Measurements from ENCODE around the gene CHST5. TPM values are rescaled to one million over a fixed set of nuclear protein-coding genes. Genes with fewer than 3 reads are reported as not detected.

CHST5 gene
- total and polyA plus RNA-seq, 9 of the 15 experiments (the other 6 are each of a cell fraction or from before 2014, with no cell fraction given): 0.06 to 0.21 (median 0.14) TPM; not detected in 5

DNA sequence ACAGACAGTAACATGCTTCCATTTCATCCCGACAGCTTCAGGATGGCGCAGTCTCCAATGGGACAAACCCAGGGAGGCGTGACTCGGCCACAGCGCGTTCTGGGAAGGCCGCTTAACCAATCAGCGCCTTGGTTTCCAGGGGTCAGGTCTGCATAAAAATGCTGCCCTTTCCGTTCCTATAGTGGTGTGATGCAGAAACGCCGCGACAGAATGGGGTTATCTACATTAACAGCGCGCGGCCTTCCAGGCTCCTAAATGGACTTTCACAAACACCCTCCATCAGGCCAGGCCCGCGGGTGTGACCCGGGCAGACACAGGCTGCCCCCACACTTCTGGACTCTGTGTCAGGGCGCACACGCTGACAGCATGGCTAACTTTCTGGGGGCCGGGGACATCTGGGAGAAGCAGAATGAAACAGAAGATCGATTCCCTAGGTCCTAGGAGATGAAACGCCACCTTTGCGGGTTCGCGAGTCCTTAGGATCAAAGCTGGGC, 19.4 kb upstream of the CHST5 start (continued):
- TF ChIP-seq ETS2 (tag; IDR thresholded peaks at IDR 0.05; ENCODE audit: borderline replicate concordance, poor library complexity, severe bottlenecking): no peak
- TF ChIP-seq NCOA2 (IDR thresholded peaks at IDR 0.05; ENCODE audit: partially characterized antibody in 2 of 2): no peak
- TF ChIP-seq, protein P1, sequence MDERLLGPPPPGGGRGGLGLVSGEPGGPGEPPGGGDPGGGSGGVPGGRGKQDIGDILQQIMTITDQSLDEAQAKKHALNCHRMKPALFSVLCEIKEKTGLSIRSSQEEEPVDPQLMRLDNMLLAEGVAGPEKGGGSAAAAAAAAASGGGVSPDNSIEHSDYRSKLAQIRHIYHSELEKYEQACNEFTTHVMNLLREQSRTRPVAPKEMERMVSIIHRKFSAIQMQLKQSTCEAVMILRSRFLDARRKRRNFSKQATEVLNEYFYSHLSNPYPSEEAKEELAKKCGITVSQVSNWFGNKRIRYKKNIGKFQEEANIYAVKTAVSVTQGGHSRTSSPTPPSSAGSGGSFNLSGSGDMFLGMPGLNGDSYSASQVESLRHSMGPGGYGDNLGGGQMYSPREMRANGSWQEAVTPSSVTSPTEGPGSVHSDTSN (CRISPR knock-in tag; IDR thresholded peaks at IDR 0.05; ENCODE audit: low read depth): no peak
- TF ChIP-seq, protein P1 (tag; conservative IDR thresholded peaks at IDR 0.05; ENCODE audit: low read depth): no peak
- TF ChIP-seq MYNN (IDR thresholded peaks at IDR 0.05): no peak
- TF ChIP-seq MYNN (CRISPR knock-in tag; IDR thresholded peaks at IDR 0.05): no peak
- no peak for TF ChIP-seq ZNF699 (CRISPR knock-in tag; IDR thresholded peaks at IDR 0.05; ENCODE audit: insufficient replicate concordance)
- TF ChIP-seq TAF7 (tag; IDR thresholded peaks at IDR 0.05): no peak
- TF ChIP-seq RCOR1 (IDR thresholded peaks at IDR 0.05; ENCODE audit: borderline replicate concordance in 1 of 2, low read depth in 2 of 2, low read length in 2 of 2): peak in 1 of 2 experiments; percentile 38; a peak in 1 of 4 replicates
- TF ChIP-seq GATAD2A (IDR thresholded peaks at IDR 0.05): no peak
- TF ChIP-seq SMARCE1 (IDR thresholded peaks at IDR 0.05): no peak
- peak; percentile 62; the same call in 1 of the 2 replicates for TF ChIP-seq POLR2G (IDR thresholded peaks at IDR 0.05; ENCODE audit: low read depth, low read length)
- TF ChIP-seq ZNF830 (CRISPR knock-in tag; IDR thresholded peaks at IDR 0.05): no peak
- TF ChIP-seq MYC (IDR thresholded peaks at IDR 0.05; ENCODE audit: low read depth, low read length): peak; percentile 71; the same call in 1 of the 2 replicates
- TF ChIP-seq MYC (CRISPR knock-in tag; IDR thresholded peaks at IDR 0.05; ENCODE audit: borderline replicate concordance, low read depth): 0 out of 2 replicates have a peak, but pooled peaks have one; percentile 41
- no peak for TF ChIP-seq NONO (IDR thresholded peaks at IDR 0.05; ENCODE audit: low read depth in 2 of 2, low read length in 1 of 2)
- TF ChIP-seq SUPT5H (IDR thresholded peaks at IDR 0.05): peak; percentile 55; the same call in 1 of the 2 replicates
- TF ChIP-seq SMAD2 (IDR thresholded peaks at IDR 0.05; ENCODE audit: low read depth, low read length): no peak
- no peak for TF ChIP-seq HNRNPL (IDR thresholded peaks at IDR 0.05; ENCODE audit: low read depth, low read length)
- TF ChIP-seq, protein P2, sequence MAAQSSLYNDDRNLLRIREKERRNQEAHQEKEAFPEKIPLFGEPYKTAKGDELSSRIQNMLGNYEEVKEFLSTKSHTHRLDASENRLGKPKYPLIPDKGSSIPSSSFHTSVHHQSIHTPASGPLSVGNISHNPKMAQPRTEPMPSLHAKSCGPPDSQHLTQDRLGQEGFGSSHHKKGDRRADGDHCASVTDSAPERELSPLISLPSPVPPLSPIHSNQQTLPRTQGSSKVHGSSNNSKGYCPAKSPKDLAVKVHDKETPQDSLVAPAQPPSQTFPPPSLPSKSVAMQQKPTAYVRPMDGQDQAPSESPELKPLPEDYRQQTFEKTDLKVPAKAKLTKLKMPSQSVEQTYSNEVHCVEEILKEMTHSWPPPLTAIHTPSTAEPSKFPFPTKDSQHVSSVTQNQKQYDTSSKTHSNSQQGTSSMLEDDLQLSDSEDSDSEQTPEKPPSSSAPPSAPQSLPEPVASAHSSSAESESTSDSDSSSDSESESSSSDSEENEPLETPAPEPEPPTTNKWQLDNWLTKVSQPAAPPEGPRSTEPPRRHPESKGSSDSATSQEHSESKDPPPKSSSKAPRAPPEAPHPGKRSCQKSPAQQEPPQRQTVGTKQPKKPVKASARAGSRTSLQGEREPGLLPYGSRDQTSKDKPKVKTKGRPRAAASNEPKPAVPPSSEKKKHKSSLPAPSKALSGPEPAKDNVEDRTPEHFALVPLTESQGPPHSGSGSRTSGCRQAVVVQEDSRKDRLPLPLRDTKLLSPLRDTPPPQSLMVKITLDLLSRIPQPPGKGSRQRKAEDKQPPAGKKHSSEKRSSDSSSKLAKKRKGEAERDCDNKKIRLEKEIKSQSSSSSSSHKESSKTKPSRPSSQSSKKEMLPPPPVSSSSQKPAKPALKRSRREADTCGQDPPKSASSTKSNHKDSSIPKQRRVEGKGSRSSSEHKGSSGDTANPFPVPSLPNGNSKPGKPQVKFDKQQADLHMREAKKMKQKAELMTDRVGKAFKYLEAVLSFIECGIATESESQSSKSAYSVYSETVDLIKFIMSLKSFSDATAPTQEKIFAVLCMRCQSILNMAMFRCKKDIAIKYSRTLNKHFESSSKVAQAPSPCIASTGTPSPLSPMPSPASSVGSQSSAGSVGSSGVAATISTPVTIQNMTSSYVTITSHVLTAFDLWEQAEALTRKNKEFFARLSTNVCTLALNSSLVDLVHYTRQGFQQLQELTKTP (IDR thresholded peaks at IDR 0.05; ENCODE audit: low read depth in 1 of 2, partially characterized antibody in 2 of 2): no peak
- TF ChIP-seq BRD4 (IDR thresholded peaks at IDR 0.05): no peak
- no peak for TF ChIP-seq LARP7 (IDR thresholded peaks at IDR 0.05)
- TF ChIP-seq, protein P3, sequence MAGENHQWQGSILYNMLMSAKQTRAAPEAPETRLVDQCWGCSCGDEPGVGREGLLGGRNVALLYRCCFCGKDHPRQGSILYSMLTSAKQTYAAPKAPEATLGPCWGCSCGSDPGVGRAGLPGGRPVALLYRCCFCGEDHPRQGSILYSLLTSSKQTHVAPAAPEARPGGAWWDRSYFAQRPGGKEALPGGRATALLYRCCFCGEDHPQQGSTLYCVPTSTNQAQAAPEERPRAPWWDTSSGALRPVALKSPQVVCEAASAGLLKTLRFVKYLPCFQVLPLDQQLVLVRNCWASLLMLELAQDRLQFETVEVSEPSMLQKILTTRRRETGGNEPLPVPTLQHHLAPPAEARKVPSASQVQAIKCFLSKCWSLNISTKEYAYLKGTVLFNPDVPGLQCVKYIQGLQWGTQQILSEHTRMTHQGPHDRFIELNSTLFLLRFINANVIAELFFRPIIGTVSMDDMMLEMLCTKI (IDR thresholded peaks at IDR 0.05; ENCODE audit: partially characterized antibody): no peak

All from K562 (cell line).